Measurements from ENCODE around the gene RAB21.

The RAB21 gene

GRCh38 chr12:71730936-71731335 is 23.7 kb upstream of the RAB21 start:
- no peak for TF ChIP-seq CTCF (IDR thresholded peaks at IDR 0.05)
- Mint-ChIP-seq H3K27me3 (ENCODE audit: low read depth, poor library complexity) (peaks cover 3% of the 10 kb centered on the region), H3K4me3 (no peak overlapping the region), H3K27ac (no peak overlapping the region), H3K36me3 (ENCODE audit: low read depth) (no peaks in the 10 kb centered on the region), H3K9me3 (no peaks in the 10 kb centered on the region), H3K4me1 (no peaks in the 10 kb centered on the region)
- DNase-seq, result no peak

- no peaks in the 10 kb centered on the region for H3K9me3 Mint-ChIP-seq
- H3K36me3 Mint-ChIP-seq (ENCODE audit: low read depth), result no peaks in the 10 kb centered on the region
- no peak for DNase-seq
- H3K4me1 Mint-ChIP-seq, result no peaks in the 10 kb centered on the region
- no peak for TF ChIP-seq CTCF (IDR thresholded peaks at IDR 0.05)
- H3K27ac Mint-ChIP-seq, result no peak overlapping the region
- no peak overlapping the region for H3K4me3 Mint-ChIP-seq
- H3K27me3 Mint-ChIP-seq (ENCODE audit: low read depth, poor library complexity), result peaks cover 3% of the 10 kb centered on the region
Measured at GRCh38 chr12:71731439-71732356, 23.0 kb upstream of the RAB21 start.

- no peak for DNase-seq
- H3K4me1 Mint-ChIP-seq, result no peaks in the 10 kb centered on the region
- H3K9me3 Mint-ChIP-seq, result no peaks in the 10 kb centered on the region
- no peak for TF ChIP-seq CTCF (IDR thresholded peaks at IDR 0.05)
- H3K27ac Mint-ChIP-seq, result no peak overlapping the region
- no peaks in the 10 kb centered on the region for H3K36me3 Mint-ChIP-seq (ENCODE audit: low read depth)
- H3K4me3 Mint-ChIP-seq, result no peak overlapping the region
- H3K27me3 Mint-ChIP-seq (ENCODE audit: low read depth, poor library complexity), result peaks cover 3% of the 10 kb centered on the region
Measured at GRCh38 chr12:71732357-71732712, 22.3 kb upstream of the RAB21 start.

- Mint-ChIP-seq H3K36me3 (ENCODE audit: low read depth) (no peaks in the 10 kb centered on the region), H3K27me3 (ENCODE audit: low read depth, poor library complexity) (peaks cover 9% of the 10 kb centered on the region), H3K9me3 (no peaks in the 10 kb centered on the region)
Measured at GRCh38 chr12:71737197-71737596, 17.5 kb upstream of the RAB21 start.

GRCh38 chr12:71742998-71743397 is 11.7 kb upstream of the RAB21 start:
- H3K36me3 Mint-ChIP-seq (ENCODE audit: low read depth), result no peaks in the 10 kb centered on the region
- TF ChIP-seq CTCF (IDR thresholded peaks at IDR 0.05), result no peak
- H3K4me1 Mint-ChIP-seq, result no peaks in the 10 kb centered on the region
- H3K4me3 Mint-ChIP-seq, result no peak overlapping the region
- no peak overlapping the region for H3K27ac Mint-ChIP-seq
- no peaks in the 10 kb centered on the region for H3K9me3 Mint-ChIP-seq
- DNase-seq, result no peak
- H3K27me3 Mint-ChIP-seq (ENCODE audit: low read depth, poor library complexity), result peaks cover 12% of the 10 kb centered on the region

More at GRCh38 chr12:71737197-71737596, 17.5 kb upstream of the RAB21 start:
- Mint-ChIP-seq H3K27ac (no peak overlapping the region), H3K4me3 (no peak overlapping the region), H3K4me1 (no peaks in the 10 kb centered on the region)
- DNase-seq, result no peak
- TF ChIP-seq CTCF (IDR thresholded peaks at IDR 0.05), result no peak
